Measurements from ENCODE around the gene NUB1. TPM values are rescaled to one million over a fixed set of nuclear protein-coding genes. Genes with fewer than 3 reads are reported as not detected.

NUB1 gene
- total RNA-seq, 1 donor from 2014 or later, result 61.7 TPM

DNA sequence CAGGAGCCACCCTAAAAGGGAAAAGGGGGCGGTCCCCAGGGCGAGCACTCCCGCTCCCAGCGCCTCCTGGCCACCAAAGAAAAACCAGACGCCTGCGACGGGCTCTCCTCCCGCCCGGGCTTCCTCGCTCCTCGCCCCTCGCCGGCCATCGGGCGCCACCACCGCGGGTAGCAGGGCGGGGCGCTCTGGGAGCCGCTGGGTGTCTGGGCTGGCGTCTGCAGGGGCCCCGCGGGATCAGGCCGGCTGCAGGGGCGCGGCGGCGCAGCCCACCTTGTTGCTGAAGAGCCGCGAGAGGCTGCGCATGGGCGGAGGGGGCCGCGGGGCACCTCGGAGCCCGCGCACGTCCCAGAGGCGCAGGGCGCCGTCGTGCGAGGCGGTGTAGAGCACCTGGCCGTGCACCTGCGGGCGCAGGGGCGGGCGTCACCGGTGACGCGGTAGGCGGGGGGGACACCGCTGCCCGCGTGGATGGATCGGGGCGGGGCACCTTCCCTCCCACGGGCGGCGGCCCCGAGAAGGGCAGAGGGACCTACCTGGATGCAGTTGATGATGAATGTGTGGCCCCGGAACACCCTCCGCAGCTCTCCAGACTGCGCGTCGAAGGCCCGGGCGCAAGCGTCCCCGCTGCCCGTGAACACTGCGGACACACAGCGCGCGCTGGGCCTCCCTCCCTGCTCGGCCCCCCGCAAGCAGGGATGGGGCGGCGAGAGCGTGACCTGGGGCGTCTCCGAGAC lies 39.9 kb downstream of the NUB1 start:
- H3K9me3 Mint-ChIP-seq (ENCODE audit: unreplicated experiment), result no peaks in the 10 kb centered on the region
- H3K4me3 Mint-ChIP-seq (ENCODE audit: unreplicated experiment), result no peak overlapping the region
- DNase-seq (ENCODE audit: extremely low spot score, unreplicated experiment), result no peak
- peaks cover 17% of the 10 kb centered on the region for H3K36me3 Mint-ChIP-seq (ENCODE audit: unreplicated experiment)
- TF ChIP-seq, protein P1, sequence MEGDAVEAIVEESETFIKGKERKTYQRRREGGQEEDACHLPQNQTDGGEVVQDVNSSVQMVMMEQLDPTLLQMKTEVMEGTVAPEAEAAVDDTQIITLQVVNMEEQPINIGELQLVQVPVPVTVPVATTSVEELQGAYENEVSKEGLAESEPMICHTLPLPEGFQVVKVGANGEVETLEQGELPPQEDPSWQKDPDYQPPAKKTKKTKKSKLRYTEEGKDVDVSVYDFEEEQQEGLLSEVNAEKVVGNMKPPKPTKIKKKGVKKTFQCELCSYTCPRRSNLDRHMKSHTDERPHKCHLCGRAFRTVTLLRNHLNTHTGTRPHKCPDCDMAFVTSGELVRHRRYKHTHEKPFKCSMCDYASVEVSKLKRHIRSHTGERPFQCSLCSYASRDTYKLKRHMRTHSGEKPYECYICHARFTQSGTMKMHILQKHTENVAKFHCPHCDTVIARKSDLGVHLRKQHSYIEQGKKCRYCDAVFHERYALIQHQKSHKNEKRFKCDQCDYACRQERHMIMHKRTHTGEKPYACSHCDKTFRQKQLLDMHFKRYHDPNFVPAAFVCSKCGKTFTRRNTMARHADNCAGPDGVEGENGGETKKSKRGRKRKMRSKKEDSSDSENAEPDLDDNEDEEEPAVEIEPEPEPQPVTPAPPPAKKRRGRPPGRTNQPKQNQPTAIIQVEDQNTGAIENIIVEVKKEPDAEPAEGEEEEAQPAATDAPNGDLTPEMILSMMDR (IDR thresholded peaks at IDR 0.05), result no peak
- no peaks in the 10 kb centered on the region for H3K4me1 Mint-ChIP-seq (ENCODE audit: unreplicated experiment)
- H3K27me3 Mint-ChIP-seq (ENCODE audit: unreplicated experiment), result peaks cover 22% of the 10 kb centered on the region
- no peak overlapping the region for H3K27ac Mint-ChIP-seq (ENCODE audit: unreplicated experiment)

DNA sequence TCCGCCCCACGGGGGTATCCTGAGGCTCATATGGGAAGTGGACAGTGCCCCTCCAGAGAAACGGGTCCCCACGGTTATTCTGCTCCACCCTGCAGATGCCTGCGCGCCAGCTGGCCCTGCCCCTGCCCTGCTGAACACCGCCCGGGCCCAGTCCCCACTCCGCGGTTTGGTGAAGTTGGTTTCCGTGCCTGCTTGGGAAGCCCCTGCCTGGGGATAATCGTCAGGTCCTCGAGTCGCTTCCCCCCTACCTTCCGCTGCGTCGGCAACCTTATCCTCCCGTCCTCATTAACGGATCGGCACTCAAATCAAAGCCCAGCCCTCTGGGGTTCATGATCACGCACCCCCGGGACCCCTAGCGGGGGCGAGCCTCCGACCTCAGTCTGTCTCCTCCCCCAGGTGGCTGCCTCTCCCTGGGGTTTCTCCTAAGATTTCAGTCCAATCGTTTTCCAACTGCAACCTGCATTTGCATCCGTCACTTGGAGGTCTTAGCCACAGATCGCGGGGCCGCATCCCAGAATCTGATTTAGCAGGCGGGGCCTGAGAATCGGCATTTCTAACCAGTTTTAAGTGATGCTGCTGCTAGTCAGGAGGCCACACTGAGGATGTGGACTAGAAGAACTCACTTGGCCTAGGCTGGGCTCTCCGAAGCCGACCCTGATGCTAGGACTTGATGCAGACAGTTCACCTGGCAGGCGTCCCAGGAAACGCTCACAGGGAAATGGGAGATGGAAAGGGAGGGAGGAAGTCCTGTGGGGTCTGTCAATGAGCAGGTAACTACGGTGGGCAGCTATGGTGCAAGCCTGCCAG lies 40.7 kb downstream of the NUB1 start:
- Mint-ChIP-seq H3K4me1 (ENCODE audit: unreplicated experiment) (no peaks in the 10 kb centered on the region), H3K36me3 (ENCODE audit: unreplicated experiment) (peaks cover 12% of the 10 kb centered on the region), H3K27me3 (ENCODE audit: unreplicated experiment) (peaks cover 22% of the 10 kb centered on the region), H3K27ac (ENCODE audit: unreplicated experiment) (no peak overlapping the region), H3K9me3 (ENCODE audit: unreplicated experiment) (no peaks in the 10 kb centered on the region), H3K4me3 (ENCODE audit: unreplicated experiment) (no peak overlapping the region)
- no peak for DNase-seq (ENCODE audit: extremely low spot score, unreplicated experiment)
- TF ChIP-seq, protein P1 (IDR thresholded peaks at IDR 0.05), result no peak

DNA sequence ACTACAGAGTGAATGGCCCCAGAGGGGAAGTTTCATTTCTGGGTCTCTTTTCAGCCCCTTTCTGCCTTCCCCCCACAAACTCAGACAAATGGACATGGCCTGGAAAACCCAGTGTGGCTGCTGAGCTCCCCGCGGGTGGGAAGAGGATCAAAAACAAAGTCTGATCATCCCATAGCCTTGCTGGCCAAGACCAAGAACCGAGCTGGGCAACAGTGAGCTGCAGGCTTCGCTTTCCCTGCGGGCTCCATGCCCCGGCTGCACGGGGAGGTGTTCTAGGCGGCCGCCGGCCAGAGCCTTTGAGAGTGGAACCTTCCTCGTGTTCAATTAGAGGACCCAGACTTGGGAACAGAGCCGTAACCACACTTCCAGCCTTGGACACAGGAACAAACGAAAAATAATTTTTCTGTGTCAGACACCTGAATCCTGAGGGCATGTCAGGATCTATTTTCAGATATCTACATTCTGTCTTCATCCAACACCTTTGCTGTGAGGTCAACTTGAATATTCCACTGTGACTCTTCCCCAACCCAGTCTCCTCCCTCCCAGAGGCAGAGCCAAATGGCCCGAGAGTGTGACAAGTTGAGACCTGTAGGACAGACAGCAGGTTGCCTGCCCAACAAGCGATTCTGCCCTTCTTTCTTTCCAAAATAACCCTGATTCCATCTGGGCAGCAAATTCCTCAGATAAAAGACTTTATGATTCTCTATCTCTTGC lies 42.2 kb downstream of the NUB1 start:
- TF ChIP-seq, protein P1 (IDR thresholded peaks at IDR 0.05), result no peak
- Mint-ChIP-seq H3K27me3 (ENCODE audit: unreplicated experiment) (peaks cover 32% of the 10 kb centered on the region), H3K9me3 (ENCODE audit: unreplicated experiment) (no peaks in the 10 kb centered on the region), H3K27ac (ENCODE audit: unreplicated experiment) (no peak overlapping the region), H3K4me3 (ENCODE audit: unreplicated experiment) (no peak overlapping the region), H3K36me3 (ENCODE audit: unreplicated experiment) (peaks cover under 1% of the 10 kb centered on the region), H3K4me1 (ENCODE audit: unreplicated experiment) (no peaks in the 10 kb centered on the region)
- DNase-seq (ENCODE audit: extremely low spot score, unreplicated experiment), result no peak

DNA sequence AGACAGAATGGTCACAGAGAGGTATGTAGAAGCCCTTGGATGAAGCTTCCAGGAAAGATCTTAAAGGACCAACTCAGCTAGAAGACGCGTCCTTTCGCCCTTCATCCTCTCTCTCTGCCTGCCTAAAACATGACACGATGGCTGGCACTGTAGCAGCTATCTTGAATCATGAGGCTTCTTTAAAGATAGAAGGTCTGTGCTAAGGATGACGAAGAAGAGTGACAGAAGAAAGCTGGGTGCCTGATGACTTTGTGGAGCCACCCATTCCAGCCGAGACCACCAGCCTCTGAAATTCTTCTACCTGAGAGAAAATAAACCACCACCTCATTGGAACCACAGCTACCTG lies 42.7 kb downstream of the NUB1 start:
- Mint-ChIP-seq H3K4me3 (ENCODE audit: unreplicated experiment) (no peak overlapping the region), H3K36me3 (ENCODE audit: unreplicated experiment) (no peaks in the 10 kb centered on the region), H3K27ac (ENCODE audit: unreplicated experiment) (no peak overlapping the region), H3K4me1 (ENCODE audit: unreplicated experiment) (no peaks in the 10 kb centered on the region), H3K9me3 (ENCODE audit: unreplicated experiment) (no peaks in the 10 kb centered on the region), H3K27me3 (ENCODE audit: unreplicated experiment) (peaks cover 33% of the 10 kb centered on the region)
- TF ChIP-seq, protein P1 (IDR thresholded peaks at IDR 0.05), result no peak
- no peak for DNase-seq (ENCODE audit: extremely low spot score, unreplicated experiment)
